Psoas muscle (tissue), 8 donors: ENCODE data around the gene NCAPG2. TPM values are rescaled to one million over a fixed set of nuclear protein-coding genes. Genes with fewer than 3 reads are reported as not detected.

Experiments used
- ATAC-seq, 4 donors: fragments of 200-7000 bp; cut with Tn5 transposase; one replicate each; pipeline ENCODE4 v1.9.1; 2020; ENCODE audit warnings: moderate library complexity in 3 of 4, mild to moderate bottlenecking in 2 of 4
- DNase-seq, 2 donors: peaks; one replicate each; pipeline ENCODE4 v3.0.0-alpha.2; 2020
- H3K27ac ChIP-seq: fragments of 200-600 bp; one replicate; pipeline ENCODE4 v1.8.0; 2022
- H3K27me3 ChIP-seq, 3 donors: fragments of 200-600 bp in 1 of 3; one replicate each; pipeline versions ENCODE4 v1.6.1 to v1.8.0; 2013 to 2022; ENCODE audit warnings: low read length in 2 of 3, mild to moderate bottlenecking in 2 of 3, moderate library complexity in 1 of 3; ENCODE audit not compliant: insufficient read depth in 3 of 3
- H3K36me3 ChIP-seq, 2 donors: fragments of 200-600 bp in 1 of 2; one replicate each; pipeline versions ENCODE4 v1.6.1 to v1.8.0; 2013 to 2022; ENCODE audit warnings: low read depth in 1 of 2, mild to moderate bottlenecking in 1 of 2, moderate library complexity in 1 of 2; ENCODE audit not compliant: insufficient read depth in 1 of 2
- H3K4me1 ChIP-seq: fragments of 200-600 bp; one replicate; pipeline ENCODE4 v1.8.0; 2022
- H3K4me3 ChIP-seq: fragments of 200-600 bp; one replicate; pipeline ENCODE4 v1.8.0; 2022; ENCODE audit warnings: mild to moderate bottlenecking
- H3K9me3 ChIP-seq: fragments of 200-600 bp; one replicate; pipeline ENCODE4 v1.8.0; 2022
- WGBS, 3 donors: extraction: QIAGEN DNeasy Blood & Tissue Kit; methylation state at CpG; one replicate each; pipeline versions ENCODE4 v1.1.6 to v1.1.7; 2013; 5-methylcytosine and 5-hydroxymethylcytosine counted together
- intact Hi-C, 2 donors: fragments of 100-400 bp; cut with DNase I; formaldehyde crosslinking; loops; one replicate each; pipeline versions ENCODE4 v1.11.0 to v1.14.2; 2022
- long read RNA-seq, 2 donors: library from polyadenylated mRNA; unstranded; transcript quantifications; one replicate each; pipeline ENCODE4 v2.0.0, GENCODE V29; 2021
- polyA plus RNA-seq, 3 donors: library from polyadenylated mRNA; stranded (reverse); fragments of 200-250 nt; gene quantifications; one replicate each; pipeline ENCODE4 v1.2.3, GENCODE V29; 2013
- total RNA-seq, 4 donors: library from RNA; stranded (reverse); fragmentation: NEBNext Ultra II Directional in 2 of 4; extraction: Animal tissue kit (Norgen Biotek cat#: 25700) in 2 of 4; gene quantifications; one replicate each; pipeline versions ENCODE4 v1.2.1 to v1.2.4, GENCODE V29; 2021 to 2023
- TF ChIP-seq, protein P1 (sequence below): fragments of 200-600 bp; IDR thresholded peaks from one replicate; pipeline ENCODE4 v1.8.0; 2022; ENCODE audit warnings: antibody characterized with exemption
- donor health status: healthy with polysubstance abuse.
- donor health status: DM: no; HTN: no; CAD: no; lungs with moderate emphysema.
- donor health status: Bipolar disorder and iron deficiency.
- donor health status: healthy.
- donor health status: DM: yes; HTN: yes; CAD: no.
- donor health status: DM: no; HTN: no; CAD: no.
- donor health status: DM: no; HTN: no; CAD: no.
- donor health status: DM: yes; HTN: yes; CAD: no.

NCAPG2 gene, protein sequence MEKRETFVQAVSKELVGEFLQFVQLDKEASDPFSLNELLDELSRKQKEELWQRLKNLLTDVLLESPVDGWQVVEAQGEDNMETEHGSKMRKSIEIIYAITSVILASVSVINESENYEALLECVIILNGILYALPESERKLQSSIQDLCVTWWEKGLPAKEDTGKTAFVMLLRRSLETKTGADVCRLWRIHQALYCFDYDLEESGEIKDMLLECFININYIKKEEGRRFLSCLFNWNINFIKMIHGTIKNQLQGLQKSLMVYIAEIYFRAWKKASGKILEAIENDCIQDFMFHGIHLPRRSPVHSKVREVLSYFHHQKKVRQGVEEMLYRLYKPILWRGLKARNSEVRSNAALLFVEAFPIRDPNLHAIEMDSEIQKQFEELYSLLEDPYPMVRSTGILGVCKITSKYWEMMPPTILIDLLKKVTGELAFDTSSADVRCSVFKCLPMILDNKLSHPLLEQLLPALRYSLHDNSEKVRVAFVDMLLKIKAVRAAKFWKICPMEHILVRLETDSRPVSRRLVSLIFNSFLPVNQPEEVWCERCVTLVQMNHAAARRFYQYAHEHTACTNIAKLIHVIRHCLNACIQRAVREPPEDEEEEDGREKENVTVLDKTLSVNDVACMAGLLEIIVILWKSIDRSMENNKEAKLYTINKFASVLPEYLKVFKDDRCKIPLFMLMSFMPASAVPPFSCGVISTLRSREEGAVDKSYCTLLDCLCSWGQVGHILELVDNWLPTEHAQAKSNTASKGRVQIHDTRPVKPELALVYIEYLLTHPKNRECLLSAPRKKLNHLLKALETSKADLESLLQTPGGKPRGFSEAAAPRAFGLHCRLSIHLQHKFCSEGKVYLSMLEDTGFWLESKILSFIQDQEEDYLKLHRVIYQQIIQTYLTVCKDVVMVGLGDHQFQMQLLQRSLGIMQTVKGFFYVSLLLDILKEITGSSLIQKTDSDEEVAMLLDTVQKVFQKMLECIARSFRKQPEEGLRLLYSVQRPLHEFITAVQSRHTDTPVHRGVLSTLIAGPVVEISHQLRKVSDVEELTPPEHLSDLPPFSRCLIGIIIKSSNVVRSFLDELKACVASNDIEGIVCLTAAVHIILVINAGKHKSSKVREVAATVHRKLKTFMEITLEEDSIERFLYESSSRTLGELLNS
- total RNA-seq (1 to 10 TPM; 2.2 to 3.8 (median 3.2) TPM), polyA plus RNA-seq (1 to 10 TPM; 1.9 to 3.3 (median 1.9) TPM)
- long read RNA-seq, donor 1, partial matches to known transcripts = 0 of 4 reads
- long read RNA-seq, donor 1, other reads (novel, unspliced or antisense) = 1 of 4 reads
- long read RNA-seq, donor 2, full-length matches to known transcripts = 3 of 9 reads
- long read RNA-seq, donor 2, partial matches to known transcripts = 0 of 9 reads
- long read RNA-seq, donor 2, other reads (novel, unspliced or antisense) = 6 of 9 reads

DNA sequence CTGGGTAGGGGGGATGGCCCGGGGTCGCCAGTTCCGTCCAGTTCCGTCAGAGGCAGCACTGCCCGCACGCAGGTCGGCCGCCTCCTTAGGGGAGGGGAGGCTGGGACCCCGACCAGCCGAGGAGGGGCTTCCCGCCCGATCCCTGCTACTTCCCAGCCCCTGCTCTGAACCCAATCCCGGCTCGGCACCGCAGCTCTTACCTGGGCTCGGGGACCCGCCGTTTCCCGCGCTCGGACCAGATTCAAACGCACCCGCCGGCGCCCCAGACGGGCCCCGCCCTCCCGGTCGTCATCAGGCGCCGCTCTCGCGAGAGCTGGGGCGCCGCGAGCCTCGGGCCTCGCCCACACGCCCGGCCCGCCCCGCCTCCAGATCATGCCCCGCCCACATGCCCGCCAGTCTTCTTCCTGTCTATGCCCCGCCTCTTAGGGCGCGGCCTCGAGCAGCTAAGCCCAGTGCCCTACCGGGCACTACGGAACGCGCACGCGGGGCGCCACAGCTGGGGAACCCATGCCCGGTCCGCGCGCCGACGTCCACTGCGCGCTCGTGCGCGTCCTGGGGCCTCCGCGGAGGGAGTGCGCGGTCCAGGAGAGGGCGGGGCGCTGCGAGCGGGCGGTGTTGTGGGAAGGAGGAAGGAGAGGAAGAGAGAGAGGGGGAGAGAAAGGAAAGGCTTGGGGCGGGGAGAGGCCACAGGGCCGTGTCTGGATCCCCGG, at the start of gene NCAPG2:
TSS of gene NCAPG2 (minus strand) at position 281 of the 710 bp plus-strand sequence. CDS start 2,905 bp downstream, outside the sequence.
- Histone ChIP-seq H3K4me3 (peak within 1 kb of the TSS; percentile 98), H3K36me3 (peaks cover 0 to 7% of the 10 kb centered on the region in 2 donors), H3K27me3 (no peaks in the 10 kb centered on the region), H3K9me3 (no peaks in the 10 kb centered on the region), H3K27ac (peak within 1 kb of the TSS; percentile 84), H3K4me1 (peaks cover 4% of the 10 kb centered on the region)
- intact Hi-C loops = no loop called here
- ATAC-seq (peak; percentile 99 to 100 (median 99)), DNase-seq (peak; percentile 99 to 100)
- TF ChIP-seq, protein P1, sequence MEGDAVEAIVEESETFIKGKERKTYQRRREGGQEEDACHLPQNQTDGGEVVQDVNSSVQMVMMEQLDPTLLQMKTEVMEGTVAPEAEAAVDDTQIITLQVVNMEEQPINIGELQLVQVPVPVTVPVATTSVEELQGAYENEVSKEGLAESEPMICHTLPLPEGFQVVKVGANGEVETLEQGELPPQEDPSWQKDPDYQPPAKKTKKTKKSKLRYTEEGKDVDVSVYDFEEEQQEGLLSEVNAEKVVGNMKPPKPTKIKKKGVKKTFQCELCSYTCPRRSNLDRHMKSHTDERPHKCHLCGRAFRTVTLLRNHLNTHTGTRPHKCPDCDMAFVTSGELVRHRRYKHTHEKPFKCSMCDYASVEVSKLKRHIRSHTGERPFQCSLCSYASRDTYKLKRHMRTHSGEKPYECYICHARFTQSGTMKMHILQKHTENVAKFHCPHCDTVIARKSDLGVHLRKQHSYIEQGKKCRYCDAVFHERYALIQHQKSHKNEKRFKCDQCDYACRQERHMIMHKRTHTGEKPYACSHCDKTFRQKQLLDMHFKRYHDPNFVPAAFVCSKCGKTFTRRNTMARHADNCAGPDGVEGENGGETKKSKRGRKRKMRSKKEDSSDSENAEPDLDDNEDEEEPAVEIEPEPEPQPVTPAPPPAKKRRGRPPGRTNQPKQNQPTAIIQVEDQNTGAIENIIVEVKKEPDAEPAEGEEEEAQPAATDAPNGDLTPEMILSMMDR = peak; percentile 36
- WGBS, 3 donors = 0 to 1% (median 0%) methylated on average over 31 to 78 of the region's 78 CpGs

DNA sequence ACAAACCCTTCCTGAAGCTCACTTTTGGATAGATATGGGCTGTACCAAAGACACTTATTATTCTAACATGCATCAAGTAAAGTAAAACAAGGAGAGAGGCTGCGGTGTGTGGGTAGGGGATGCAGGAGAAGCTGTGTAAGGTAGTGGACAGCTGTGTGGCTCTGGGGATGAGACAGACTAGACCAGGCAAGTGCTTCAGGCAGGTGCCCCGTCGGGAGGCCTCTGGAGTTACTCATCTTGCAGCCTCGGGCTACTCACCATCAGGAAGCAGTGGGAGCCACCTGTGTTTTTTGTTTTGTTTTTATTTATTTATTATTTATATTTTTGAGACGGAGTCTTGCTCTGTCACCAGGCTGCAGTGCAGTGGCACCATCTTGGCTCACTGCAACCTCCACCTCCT, 49.3 kb upstream of the NCAPG2 start:
- no peaks in the 10 kb centered on the region for H3K27me3 ChIP-seq
- H3K4me3 ChIP-seq = no peak overlapping the region
- intact Hi-C loops = no loop called here
- H3K36me3 ChIP-seq = peaks cover 5 to 82% of the 10 kb centered on the region in 2 donors
- TF ChIP-seq, protein P1 = no peak
- no peaks in the 10 kb centered on the region for H3K4me1 ChIP-seq
- no peak overlapping the region for H3K27ac ChIP-seq
- H3K9me3 ChIP-seq = no peaks in the 10 kb centered on the region
- 93 to 96% (median 94%) methylated on average over 5 of the region's 5 CpGs for WGBS, 3 donors
- ATAC-seq (no peak), DNase-seq (no peak)

DNA sequence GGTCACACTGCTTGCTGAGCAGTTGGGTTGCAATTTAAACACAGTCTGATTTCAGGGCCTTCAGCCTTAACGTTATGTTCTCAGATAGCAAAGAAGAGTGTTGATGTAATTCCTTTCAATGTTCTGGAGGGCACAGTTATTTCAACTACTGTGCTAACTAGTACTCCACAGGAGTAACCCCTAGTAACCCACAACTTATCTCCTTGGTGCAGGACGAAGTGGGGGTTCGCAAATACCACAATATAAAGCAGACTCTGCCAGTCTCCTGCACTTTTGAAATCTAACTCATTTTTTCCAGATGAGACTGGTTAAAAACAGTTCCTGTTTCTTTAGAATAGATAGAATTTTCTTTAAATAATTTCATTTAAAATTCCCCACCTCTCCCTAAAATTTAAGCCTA, 47.1 kb upstream of the NCAPG2 start:
- Histone ChIP-seq H3K27ac (no peak overlapping the region), H3K27me3 (no peaks in the 10 kb centered on the region), H3K36me3 (peaks cover 4 to 82% of the 10 kb centered on the region in 2 donors), H3K9me3 (no peaks in the 10 kb centered on the region), H3K4me3 (no peak overlapping the region), H3K4me1 (no peaks in the 10 kb centered on the region)
- ATAC-seq (no peak), DNase-seq (no peak)
- intact Hi-C loops = no loop called here
- 86 to 88% (median 87%) methylated on average over 3 of the region's 3 CpGs for WGBS, 3 donors
- TF ChIP-seq, protein P1 = no peak

DNA sequence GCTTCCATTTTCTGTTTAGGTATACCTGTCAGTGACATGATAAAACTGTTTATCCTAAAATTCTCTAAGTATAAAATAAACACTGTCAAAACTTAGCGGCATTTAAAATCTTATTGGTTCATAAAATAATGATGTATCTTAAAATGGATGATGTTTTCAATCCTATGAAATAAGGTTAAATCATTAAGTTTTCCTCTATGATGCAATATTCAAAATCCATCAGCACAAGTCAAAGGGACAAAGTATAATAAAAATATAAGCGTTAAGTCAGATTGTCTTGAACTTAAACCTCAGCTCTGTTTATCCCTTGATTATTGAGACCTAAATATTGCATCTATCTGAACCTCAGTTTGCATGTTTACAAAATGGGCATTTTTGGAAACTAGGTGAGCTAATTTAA, 46.6 kb upstream of the NCAPG2 start:
- WGBS, 3 donors = 98% methylated on average over 2 of the region's 2 CpGs
- H3K36me3 ChIP-seq = peaks cover 4 to 84% of the 10 kb centered on the region in 2 donors
- H3K9me3 ChIP-seq = no peaks in the 10 kb centered on the region
- TF ChIP-seq, protein P1 = no peak
- intact Hi-C loops = no loop called here
- H3K4me1 ChIP-seq = no peaks in the 10 kb centered on the region
- no peaks in the 10 kb centered on the region for H3K27me3 ChIP-seq
- no peak overlapping the region for H3K4me3 ChIP-seq
- DNase-seq = no peak
- no peak overlapping the region for H3K27ac ChIP-seq
- ATAC-seq = no peak
